Ovary (tissue), 9 donors: ENCODE data around the gene UIMC1. TPM values are rescaled to one million over a fixed set of nuclear protein-coding genes. Genes with fewer than 3 reads are reported as not detected.

Experiments used
- DNase-seq, 5 donors: peaks; one replicate each; pipeline ENCODE4 v3.0.0-alpha.2; 2019 to 2020
- H3K27ac ChIP-seq, 2 donors: fragments of 200-600 bp; one replicate each; pipeline versions ENCODE4 v1.5.1 to v1.8.0; 2019 to 2022
- H3K27me3 ChIP-seq: fragments of 200-600 bp; one replicate; pipeline ENCODE4 v1.8.0; 2022
- H3K36me3 ChIP-seq: fragments of 200-600 bp; sonication (generic); one replicate; pipeline ENCODE4 v1.5.1; 2019
- H3K4me1 ChIP-seq: one replicate; pipeline ENCODE4 v1.8.1; 2013; ENCODE audit warnings: mild to moderate bottlenecking, moderate library complexity; ENCODE audit not compliant: insufficient read depth
- H3K4me3 ChIP-seq: fragments of 200-600 bp; sonication (generic); one replicate; pipeline ENCODE4 v1.5.1; 2017
- H3K9me3 ChIP-seq, 2 donors: fragments of 200-600 bp in 1 of 2; sonication (generic) in 1 of 2; one replicate each; pipeline versions ENCODE4 v1.5.1 to v1.8.1; 2013 to 2019; ENCODE audit warnings: mild to moderate bottlenecking in 1 of 2, moderate library complexity in 1 of 2
- CTCF ChIP-seq, 3 donors: fragments of 450-650 bp in 2 of 3; fragments of 200-600 bp in 1 of 3; IDR thresholded peaks; one replicate each; pipeline versions ENCODE4 v1.5.1 to v1.8.0; 2016 to 2022; ENCODE audit warnings: antibody characterized with exemption in 3 of 3, mild to moderate bottlenecking in 1 of 3
- EP300 ChIP-seq: sonication (generic); formaldehyde crosslinking; IDR thresholded peaks from one replicate; pipeline ENCODE4 v1.6.1; 2017; ENCODE audit warnings: antibody characterized with exemption
- POLR2A ChIP-seq: fragments of 450-650 bp; IDR thresholded peaks from one replicate; pipeline ENCODE4 v1.6.1; 2017; ENCODE audit warnings: antibody characterized with exemption, mild to moderate bottlenecking, moderate library complexity
- WGBS, 3 donors: extraction: QIAGEN DNeasy Blood & Tissue Kit in 1 of 3; methylation state at CpG; one replicate each; pipeline versions ENCODE4 v1.1.5 to v1.1.7; 2013 to 2017; 5-methylcytosine and 5-hydroxymethylcytosine counted together
- intact Hi-C, 4 donors: fragments of 100-400 bp; cut with DNase I; formaldehyde crosslinking; loops; one replicate each; pipeline versions ENCODE4 v1.11.0 to v1.15.1; 2022 to 2023
- polyA plus RNA-seq, 2 donors: library from polyadenylated mRNA; stranded (reverse); fragments of 200-250 nt in 1 of 2; fragments of 350-450 nt in 1 of 2; fragmentation: Illumina TruSeq in 1 of 2; extraction: RNeasy Lipid Tissue Mini Kit (QIAGEN cat#74804) in 1 of 2; gene quantifications; one replicate each; pipeline ENCODE4 v1.2.3, GENCODE V29; 2013 to 2014
- total RNA-seq, 7 donors: library from RNA; depleted of rRNA in 2 of 7; stranded (reverse); fragments of >200 nt in 2 of 7; fragmentation: NEBNext Ultra II Directional in 3 of 7; extraction: Animal tissue kit (Norgen Biotek cat#: 25700) in 3 of 7; gene quantifications; one replicate each; pipeline versions ENCODE4 v1.1.0 to v1.2.4, GENCODE V29; 2016 to 2023
- donor health status: DM: no; HTN: no; CAD: no; lungs with moderate emphysema.
- donor health status: DM: no; HTN: no; CAD: no.
- donor health status: Bipolar disorder and iron deficiency.
- donor health status: DM: yes; HTN: yes; CAD: no.
- donor health status: DM: no; HTN: no; CAD: no.
- donor health status: DM: yes; HTN: yes; CAD: no.

UIMC1 gene
- total and polyA plus RNA-seq, 9 donors, result 34.9 to 80.2 (median 49.5) TPM

DNA sequence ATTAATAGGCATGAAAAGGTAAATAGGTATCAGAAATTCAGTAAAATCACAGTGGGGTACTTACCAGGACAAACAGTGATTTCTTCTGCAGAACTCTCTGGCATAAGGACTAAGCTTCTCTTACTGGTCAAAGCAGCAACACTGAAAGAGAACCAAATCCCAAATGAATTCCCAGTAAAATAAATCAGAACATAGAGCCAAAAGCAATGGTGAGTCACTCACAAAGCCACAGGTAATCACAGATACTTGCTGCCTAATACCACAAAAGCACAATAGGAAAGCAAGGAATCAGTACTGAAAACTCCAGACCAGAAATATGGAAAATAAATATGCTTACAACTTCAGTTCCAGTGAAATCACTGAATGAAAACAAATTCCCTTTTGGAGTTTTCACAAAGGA is 50.7 kb downstream of the UIMC1 start:
- H3K27ac ChIP-seq, result no peak overlapping the region
- no peak overlapping the region for H3K4me3 ChIP-seq
- no peak for TF ChIP-seq CTCF (IDR thresholded peaks at IDR 0.05)
- no peak for TF ChIP-seq POLR2A
- peaks cover 3% of the 10 kb centered on the region for H3K4me1 ChIP-seq
- no peaks in the 10 kb centered on the region for H3K27me3 ChIP-seq
- no peaks in the 10 kb centered on the region for H3K9me3 ChIP-seq
- no peaks in the 10 kb centered on the region for H3K36me3 ChIP-seq
- intact Hi-C loops, result loop anchor here in 1 of 4 donors (10.0 kb wide), 1 partner anchor 291 kb away; no protein-coding TSS in a partner anchor
- DNase-seq, result no peak

- Histone ChIP-seq H3K27me3 (no peaks in the 10 kb centered on the region), H3K36me3 (no peaks in the 10 kb centered on the region), H3K9me3 (no peaks in the 10 kb centered on the region), H3K4me3 (no peak overlapping the region), H3K4me1 (peaks cover 3% of the 10 kb centered on the region), H3K27ac (no peak overlapping the region)
- WGBS, 3 donors, result 85 to 96% (median 89%) methylated on average over 2 of the region's 2 CpGs
- TF ChIP-seq POLR2A (no peak), EP300 (no peak), CTCF (IDR thresholded peaks at IDR 0.05) (no peak)
- DNase-seq, result no peak
- intact Hi-C loops, result loop anchor here in 1 of 4 donors (10.0 kb wide), 1 partner anchor 289 kb away; no protein-coding TSS in a partner anchor
Measured at GRCh38 chr5:176954050-176954449, 52.5 kb downstream of the UIMC1 start.

DNA sequence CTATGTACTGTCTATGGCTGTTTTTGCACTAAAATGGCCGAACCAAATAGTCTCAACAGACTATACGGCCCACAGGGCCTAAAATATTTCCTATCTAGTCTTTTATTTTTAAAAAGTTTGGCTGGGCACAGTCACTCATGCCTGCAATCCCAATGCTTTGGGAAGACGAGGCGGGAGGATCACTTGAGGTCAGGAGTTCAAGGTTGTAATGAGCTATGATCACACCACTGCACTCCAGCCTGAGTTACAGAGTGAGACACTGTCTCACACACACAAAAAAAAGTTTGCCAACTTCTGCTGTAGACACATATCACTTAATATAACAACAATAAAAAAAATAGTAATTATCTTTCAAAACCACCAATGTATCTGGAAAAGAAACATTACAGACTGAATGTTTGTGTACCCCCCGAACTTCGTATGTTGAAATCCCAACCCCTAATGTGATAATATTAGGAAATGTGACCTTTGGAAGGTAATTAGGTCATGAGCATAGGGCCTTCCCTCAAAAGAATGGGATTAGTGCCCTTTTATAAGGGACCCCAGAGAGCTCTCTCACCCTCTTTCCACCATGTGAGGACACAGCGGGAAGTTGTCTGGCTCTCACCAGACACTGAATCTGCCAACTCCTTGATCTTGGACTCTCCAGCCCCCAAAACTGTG is 53.9 kb downstream of the UIMC1 start:
- intact Hi-C loops, result loop anchor here in 1 of 4 donors (10.0 kb wide), 1 partner anchor 288 kb away; no protein-coding TSS in a partner anchor

GRCh38 chr5:176948458-176948857 is 58.1 kb downstream of the UIMC1 start:
- H3K27me3 ChIP-seq, result no peaks in the 10 kb centered on the region
- no peak overlapping the region for H3K27ac ChIP-seq
- TF ChIP-seq CTCF (IDR thresholded peaks at IDR 0.05), result no peak
- no peak for TF ChIP-seq POLR2A
- TF ChIP-seq EP300, result no peak
- no peaks in the 10 kb centered on the region for H3K9me3 ChIP-seq
- H3K36me3 ChIP-seq, result no peaks in the 10 kb centered on the region
- 63 to 81% (median 71%) methylated on average over 1 of the region's 1 CpG for WGBS, 3 donors
- H3K4me3 ChIP-seq, result no peak overlapping the region
- H3K4me1 ChIP-seq, result peaks cover 3% of the 10 kb centered on the region
- DNase-seq, result no peak
- intact Hi-C loops, result no loop called here

More for the DNA sequence above, 53.9 kb downstream of the UIMC1 start:
- peaks cover 3% of the 10 kb centered on the region for H3K4me1 ChIP-seq
- H3K9me3 ChIP-seq, result no peaks in the 10 kb centered on the region
- TF ChIP-seq EP300, result no peak
- no peak for TF ChIP-seq POLR2A
- no peak for TF ChIP-seq CTCF (IDR thresholded peaks at IDR 0.05)
- no peak overlapping the region for H3K27ac ChIP-seq
- H3K27me3 ChIP-seq, result no peaks in the 10 kb centered on the region
- 54 to 71% (median 57%) methylated on average over 7 of the region's 7 CpGs for WGBS, 3 donors
- DNase-seq, result peak in 2 of 5 donors; percentile 10 to 21
- H3K4me3 ChIP-seq, result no peak overlapping the region
- H3K36me3 ChIP-seq, result no peaks in the 10 kb centered on the region
